SK-N-MC (cell line): ENCODE data around the gene NABP1.

ENCODE experiments used
- DNase-seq: peaks from one replicate; pipeline ENCODE4 v3.0.0-alpha.2; 2011; ENCODE audit warnings: low read depth, low spot score
- H3K27ac ChIP-seq: fragments of 200-600 bp; sonication (generic); 2 replicates; pipeline ENCODE4 v1.5.1; 2016; ENCODE audit warnings: mixed run types
- H3K36me3 ChIP-seq: fragments of 200-600 bp; sonication (generic); 2 replicates; pipeline ENCODE4 v1.6.1; 2017; ENCODE audit warnings: antibody characterized with exemption, low read length, mixed read lengths; ENCODE audit not compliant: insufficient read depth
- H3K4me3 ChIP-seq: fragments of 200-600 bp; sonication (generic); 2 replicates; pipeline ENCODE4 v1.5.1; 2016
- H3K9ac ChIP-seq: fragments of 200-600 bp; sonication (generic); 2 replicates; pipeline ENCODE4 v1.8.0; 2017; ENCODE audit warnings: mixed run types, mixed read lengths; ENCODE audit not compliant: insufficient read length
- H3K9me3 ChIP-seq: fragments of 200-600 bp; sonication (generic); 2 replicates; pipeline ENCODE4 v1.6.1; 2017; ENCODE audit warnings: low read depth, mild to moderate bottlenecking, antibody characterized with exemption, low read length, moderate library complexity, mixed read lengths
- EZH2 ChIP-seq: fragments of 200-600 bp; sonication (generic); IDR thresholded peaks from one replicate; pipeline ENCODE4 v1.6.1; 2017; ENCODE audit warnings: antibody characterized with exemption
- FOXP2 ChIP-seq: optimal IDR thresholded peaks from 2 replicates; pipeline ENCODE3; 2011; ENCODE audit warnings: mild to moderate bottlenecking, moderate library complexity; ENCODE audit not compliant: insufficient read depth; ENCODE audit errors: extremely low read length, control extremely low read depth
- POLR2AphosphoS5 ChIP-seq: IDR thresholded peaks from 2 replicates; pipeline ENCODE4 v1.6.1; 2012; ENCODE audit warnings: mild to moderate bottlenecking, low read depth, low read length, borderline replicate concordance

NABP1 gene

GRCh38 chr2:191693778-191694177 lies 15.8 kb downstream of the NABP1 start:
- Histone ChIP-seq H3K27ac (no peak overlapping the region), H3K4me3 (no peak overlapping the region), H3K36me3 (no peaks in the 10 kb centered on the region; the same call in 1 of the 2 replicates), H3K9me3 (no peaks in the 10 kb centered on the region), H3K9ac (no peak overlapping the region)
- no peak for TF ChIP-seq EZH2
- TF ChIP-seq POLR2AphosphoS5 = no peak
- no peak for TF ChIP-seq FOXP2
- DNase-seq = no peak

GRCh38 chr2:191696001-191696400 lies 18.1 kb downstream of the NABP1 start:
- H3K36me3 ChIP-seq = no peaks in the 10 kb centered on the region; the same call in 1 of the 2 replicates
- TF ChIP-seq POLR2AphosphoS5 (no peak), FOXP2 (no peak), EZH2 (no peak)
- no peak overlapping the region for H3K27ac ChIP-seq
- H3K9ac ChIP-seq = no peak overlapping the region
- 0 out of 2 replicates have a peak, but pooled peaks cover 4% of the 10 kb centered on the region for H3K9me3 ChIP-seq
- H3K4me3 ChIP-seq = no peak overlapping the region
- DNase-seq = no peak

- Histone ChIP-seq H3K27ac (no peak overlapping the region), H3K36me3 (no peaks in the 10 kb centered on the region; the same call in 1 of the 2 replicates), H3K9ac (no peak overlapping the region), H3K4me3 (no peak overlapping the region), H3K9me3 (peaks cover 5% of the 10 kb centered on the region; the same call in 1 of the 2 replicates)
- no peak for TF ChIP-seq POLR2AphosphoS5
- TF ChIP-seq EZH2 = no peak
- no peak for TF ChIP-seq FOXP2
- DNase-seq = no peak
Observed at GRCh38 chr2:191696966-191697365, 19.0 kb downstream of the NABP1 start.

- TF ChIP-seq FOXP2 (no peak), EZH2 (no peak), POLR2AphosphoS5 (no peak)
- Histone ChIP-seq H3K36me3 (no peaks in the 10 kb centered on the region; the same call in 1 of the 2 replicates), H3K9me3 (peaks cover 5% of the 10 kb centered on the region; the same call in 1 of the 2 replicates), H3K27ac (no peak overlapping the region), H3K9ac (no peak overlapping the region), H3K4me3 (no peak overlapping the region)
- no peak for DNase-seq
Observed at GRCh38 chr2:191697870-191698269, 19.9 kb downstream of the NABP1 start.

- DNase-seq = no peak
- TF ChIP-seq FOXP2 (no peak), EZH2 (no peak), POLR2AphosphoS5 (no peak)
- no peaks in the 10 kb centered on the region; the same call in 1 of the 2 replicates for H3K36me3 ChIP-seq
- H3K4me3 ChIP-seq = no peak overlapping the region
- H3K27ac ChIP-seq = no peak overlapping the region
- H3K9me3 ChIP-seq = peaks cover 5% of the 10 kb centered on the region; the same call in 1 of the 2 replicates
- no peak overlapping the region for H3K9ac ChIP-seq
Observed at GRCh38 chr2:191699341-191699945, 21.5 kb downstream of the NABP1 start.

- peaks cover 5% of the 10 kb centered on the region; the same call in 1 of the 2 replicates for H3K9me3 ChIP-seq
- TF ChIP-seq POLR2AphosphoS5 (no peak), EZH2 (no peak), FOXP2 (no peak)
- no peak for DNase-seq
- H3K9ac ChIP-seq = no peak overlapping the region
- no peak overlapping the region for H3K4me3 ChIP-seq
- H3K27ac ChIP-seq = no peak overlapping the region; the same call in 1 of the 2 replicates
- no peaks in the 10 kb centered on the region; the same call in 1 of the 2 replicates for H3K36me3 ChIP-seq
Observed at GRCh38 chr2:191701029-191701428, 23.1 kb downstream of the NABP1 start.

- Histone ChIP-seq H3K36me3 (no peaks in the 10 kb centered on the region), H3K9ac (no peak overlapping the region), H3K4me3 (no peak overlapping the region), H3K9me3 (peaks cover 5% of the 10 kb centered on the region; the same call in 1 of the 2 replicates), H3K27ac (no peak overlapping the region)
- no peak for DNase-seq
- no peak for TF ChIP-seq EZH2
- no peak for TF ChIP-seq POLR2AphosphoS5
- TF ChIP-seq FOXP2 = no peak
Observed at GRCh38 chr2:191701696-191702095, 23.8 kb downstream of the NABP1 start.

GRCh38 chr2:191703079-191703725 lies 25.3 kb downstream of the NABP1 start:
- Histone ChIP-seq H3K27ac (no peak overlapping the region), H3K4me3 (no peak overlapping the region), H3K9me3 (peaks cover 5% of the 10 kb centered on the region; the same call in 1 of the 2 replicates), H3K9ac (no peak overlapping the region), H3K36me3 (no peaks in the 10 kb centered on the region)
- no peak for TF ChIP-seq POLR2AphosphoS5
- no peak for TF ChIP-seq FOXP2
- TF ChIP-seq EZH2 = no peak
- DNase-seq = no peak
